GM12878 (cell line): ENCODE measurements around the gene HOMER2.

Source experiments
- CBX3 ChIP-seq: fragments of 200-600 bp; sonication (generic); IDR thresholded peaks from 2 replicates; pipeline ENCODE4 v1.6.1; 2016; ENCODE audit warnings: low read depth, borderline replicate concordance
- EP300 ChIP-seq, 2 experiments: fragments of 150-350 bp in 1 of 2; IDR thresholded peaks; 2 replicates each; pipeline ENCODE4 v1.6.1; 2011 to 2012; ENCODE audit warnings: low read depth in 2 of 2, low read length in 2 of 2, borderline replicate concordance in 1 of 2, improper control_type of control experiment in 1 of 2, inconsistent platforms in 1 of 2; ENCODE audit not compliant: control insufficient read depth in 1 of 2
- ESRRA ChIP-seq: IDR thresholded peaks from 2 replicates; pipeline ENCODE4 v1.6.1; 2012; ENCODE audit warnings: mild to moderate bottlenecking, low read length, improper control_type of control experiment
- NR2C2 ChIP-seq: IDR thresholded peaks from 2 replicates; pipeline ENCODE4 v1.6.1; 2011; ENCODE audit warnings: borderline replicate concordance, low read depth; ENCODE audit not compliant: control insufficient read depth, insufficient read length
- POLR2A ChIP-seq: IDR thresholded peaks from 2 replicates; pipeline ENCODE4 v1.6.1; 2011; ENCODE audit warnings: low read depth, mild to moderate bottlenecking, low read length
- SMAD1 ChIP-seq: fragments of 450-650 bp; IDR thresholded peaks from 2 replicates; pipeline ENCODE4 v1.6.1; 2018; ENCODE audit warnings: mild to moderate bottlenecking, low read depth; ENCODE audit not compliant: partially characterized antibody
- SP1 ChIP-seq: IDR thresholded peaks from one replicate; pipeline ENCODE4 v1.6.1; 2011; ENCODE audit warnings: low read depth, low read length
- ZNF274 ChIP-seq: IDR thresholded peaks from one replicate; pipeline ENCODE4 v1.8.0; 2011; ENCODE audit not compliant: insufficient read length, insufficient read depth
- TF ChIP-seq, protein P1 (sequence below): fragments of 450-650 bp; IDR thresholded peaks from 2 replicates; pipeline ENCODE4 v1.6.1; 2016; ENCODE audit warnings: mild to moderate bottlenecking
- TF ChIP-seq, protein P2 (sequence below): fragments of 450-650 bp; IDR thresholded peaks from 2 replicates; pipeline ENCODE4 v1.6.1; 2018; ENCODE audit warnings: mild to moderate bottlenecking, low read depth, moderate library complexity; ENCODE audit not compliant: partially characterized antibody
- TF ChIP-seq, protein P3 (sequence below), 3 experiments: IDR thresholded peaks in 2 of 3; conservative IDR thresholded peaks in 1 of 3; 2 replicates each; pipeline ENCODE4 v1.5.1; 2011; ENCODE audit warnings: low read depth in 3 of 3, low read length in 3 of 3, mild to moderate bottlenecking in 3 of 3, control low read depth in 2 of 3, moderate library complexity in 2 of 3, inconsistent platforms in 1 of 3, mixed read lengths in 1 of 3; ENCODE audit not compliant: control insufficient read depth in 2 of 3, insufficient read depth in 1 of 3; ENCODE audit errors: extremely low read depth in 1 of 3
- TF ChIP-seq, protein P4 (sequence below): fragments of 450-650 bp; IDR thresholded peaks from 2 replicates; pipeline ENCODE4 v1.6.1; 2017; ENCODE audit warnings: mild to moderate bottlenecking, moderate library complexity
- TF ChIP-seq, protein P5 (sequence below): fragments of 450-650 bp; IDR thresholded peaks from 2 replicates; pipeline ENCODE4 v1.6.1; 2017; ENCODE audit warnings: mild to moderate bottlenecking

DNA sequence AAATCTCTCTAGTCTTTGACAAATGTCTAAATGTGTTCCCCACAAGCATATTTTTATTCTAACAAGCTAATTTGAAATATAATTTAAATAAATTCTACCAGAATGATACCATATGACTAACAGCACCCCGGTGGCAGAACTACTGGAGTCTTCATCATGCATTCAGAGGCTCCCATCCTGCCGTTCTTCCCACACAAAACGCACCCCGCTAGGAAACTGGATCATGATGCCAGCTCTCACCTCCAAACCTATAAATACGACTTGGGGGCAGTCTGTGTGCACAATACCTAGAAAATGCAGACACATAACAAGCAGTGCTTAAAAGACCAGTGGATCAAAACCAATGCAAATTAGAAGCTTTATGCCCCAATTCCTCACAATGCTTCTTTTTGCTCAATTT lies 8.5 kb downstream of the HOMER2 start:
- TF ChIP-seq, protein P1, sequence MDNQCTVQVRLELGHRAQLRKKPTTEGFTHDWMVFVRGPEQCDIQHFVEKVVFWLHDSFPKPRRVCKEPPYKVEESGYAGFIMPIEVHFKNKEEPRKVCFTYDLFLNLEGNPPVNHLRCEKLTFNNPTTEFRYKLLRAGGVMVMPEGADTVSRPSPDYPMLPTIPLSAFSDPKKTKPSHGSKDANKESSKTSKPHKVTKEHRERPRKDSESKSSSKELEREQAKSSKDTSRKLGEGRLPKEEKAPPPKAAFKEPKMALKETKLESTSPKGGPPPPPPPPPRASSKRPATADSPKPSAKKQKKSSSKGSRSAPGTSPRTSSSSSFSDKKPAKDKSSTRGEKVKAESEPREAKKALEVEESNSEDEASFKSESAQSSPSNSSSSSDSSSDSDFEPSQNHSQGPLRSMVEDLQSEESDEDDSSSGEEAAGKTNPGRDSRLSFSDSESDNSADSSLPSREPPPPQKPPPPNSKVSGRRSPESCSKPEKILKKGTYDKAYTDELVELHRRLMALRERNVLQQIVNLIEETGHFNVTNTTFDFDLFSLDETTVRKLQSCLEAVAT = no peak
- TF ChIP-seq POLR2A (no peak), ZNF274 (no peak), ESRRA (no peak), SMAD1 (no peak), SP1 (no peak), CBX3 (no peak), NR2C2 (no peak), EP300 (IDR thresholded peaks at IDR 0.05; ENCODE audit: borderline replicate concordance in 1 of 2, control insufficient read depth in 1 of 2, low read depth in 2 of 2, low read length in 2 of 2) (no peak)
- TF ChIP-seq, protein P2, sequence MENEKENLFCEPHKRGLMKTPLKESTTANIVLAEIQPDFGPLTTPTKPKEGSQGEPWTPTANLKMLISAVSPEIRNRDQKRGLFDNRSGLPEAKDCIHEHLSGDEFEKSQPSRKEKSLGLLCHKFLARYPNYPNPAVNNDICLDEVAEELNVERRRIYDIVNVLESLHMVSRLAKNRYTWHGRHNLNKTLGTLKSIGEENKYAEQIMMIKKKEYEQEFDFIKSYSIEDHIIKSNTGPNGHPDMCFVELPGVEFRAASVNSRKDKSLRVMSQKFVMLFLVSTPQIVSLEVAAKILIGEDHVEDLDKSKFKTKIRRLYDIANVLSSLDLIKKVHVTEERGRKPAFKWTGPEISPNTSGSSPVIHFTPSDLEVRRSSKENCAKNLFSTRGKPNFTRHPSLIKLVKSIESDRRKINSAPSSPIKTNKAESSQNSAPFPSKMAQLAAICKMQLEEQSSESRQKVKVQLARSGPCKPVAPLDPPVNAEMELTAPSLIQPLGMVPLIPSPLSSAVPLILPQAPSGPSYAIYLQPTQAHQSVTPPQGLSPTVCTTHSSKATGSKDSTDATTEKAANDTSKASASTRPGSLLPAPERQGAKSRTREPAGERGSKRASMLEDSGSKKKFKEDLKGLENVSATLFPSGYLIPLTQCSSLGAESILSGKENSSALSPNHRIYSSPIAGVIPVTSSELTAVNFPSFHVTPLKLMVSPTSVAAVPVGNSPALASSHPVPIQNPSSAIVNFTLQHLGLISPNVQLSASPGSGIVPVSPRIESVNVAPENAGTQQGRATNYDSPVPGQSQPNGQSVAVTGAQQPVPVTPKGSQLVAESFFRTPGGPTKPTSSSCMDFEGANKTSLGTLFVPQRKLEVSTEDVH = no peak
- TF ChIP-seq, protein P3, sequence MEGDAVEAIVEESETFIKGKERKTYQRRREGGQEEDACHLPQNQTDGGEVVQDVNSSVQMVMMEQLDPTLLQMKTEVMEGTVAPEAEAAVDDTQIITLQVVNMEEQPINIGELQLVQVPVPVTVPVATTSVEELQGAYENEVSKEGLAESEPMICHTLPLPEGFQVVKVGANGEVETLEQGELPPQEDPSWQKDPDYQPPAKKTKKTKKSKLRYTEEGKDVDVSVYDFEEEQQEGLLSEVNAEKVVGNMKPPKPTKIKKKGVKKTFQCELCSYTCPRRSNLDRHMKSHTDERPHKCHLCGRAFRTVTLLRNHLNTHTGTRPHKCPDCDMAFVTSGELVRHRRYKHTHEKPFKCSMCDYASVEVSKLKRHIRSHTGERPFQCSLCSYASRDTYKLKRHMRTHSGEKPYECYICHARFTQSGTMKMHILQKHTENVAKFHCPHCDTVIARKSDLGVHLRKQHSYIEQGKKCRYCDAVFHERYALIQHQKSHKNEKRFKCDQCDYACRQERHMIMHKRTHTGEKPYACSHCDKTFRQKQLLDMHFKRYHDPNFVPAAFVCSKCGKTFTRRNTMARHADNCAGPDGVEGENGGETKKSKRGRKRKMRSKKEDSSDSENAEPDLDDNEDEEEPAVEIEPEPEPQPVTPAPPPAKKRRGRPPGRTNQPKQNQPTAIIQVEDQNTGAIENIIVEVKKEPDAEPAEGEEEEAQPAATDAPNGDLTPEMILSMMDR (IDR thresholded peaks at IDR 0.05 in 2 of 3, conservative IDR thresholded peaks at IDR 0.05 in 1 of 3; ENCODE audit: control insufficient read depth in 2 of 3, extremely low read depth in 1 of 3, insufficient read depth in 1 of 3, low read depth in 3 of 3, low read length in 3 of 3) = no peak
- TF ChIP-seq, protein P4, sequence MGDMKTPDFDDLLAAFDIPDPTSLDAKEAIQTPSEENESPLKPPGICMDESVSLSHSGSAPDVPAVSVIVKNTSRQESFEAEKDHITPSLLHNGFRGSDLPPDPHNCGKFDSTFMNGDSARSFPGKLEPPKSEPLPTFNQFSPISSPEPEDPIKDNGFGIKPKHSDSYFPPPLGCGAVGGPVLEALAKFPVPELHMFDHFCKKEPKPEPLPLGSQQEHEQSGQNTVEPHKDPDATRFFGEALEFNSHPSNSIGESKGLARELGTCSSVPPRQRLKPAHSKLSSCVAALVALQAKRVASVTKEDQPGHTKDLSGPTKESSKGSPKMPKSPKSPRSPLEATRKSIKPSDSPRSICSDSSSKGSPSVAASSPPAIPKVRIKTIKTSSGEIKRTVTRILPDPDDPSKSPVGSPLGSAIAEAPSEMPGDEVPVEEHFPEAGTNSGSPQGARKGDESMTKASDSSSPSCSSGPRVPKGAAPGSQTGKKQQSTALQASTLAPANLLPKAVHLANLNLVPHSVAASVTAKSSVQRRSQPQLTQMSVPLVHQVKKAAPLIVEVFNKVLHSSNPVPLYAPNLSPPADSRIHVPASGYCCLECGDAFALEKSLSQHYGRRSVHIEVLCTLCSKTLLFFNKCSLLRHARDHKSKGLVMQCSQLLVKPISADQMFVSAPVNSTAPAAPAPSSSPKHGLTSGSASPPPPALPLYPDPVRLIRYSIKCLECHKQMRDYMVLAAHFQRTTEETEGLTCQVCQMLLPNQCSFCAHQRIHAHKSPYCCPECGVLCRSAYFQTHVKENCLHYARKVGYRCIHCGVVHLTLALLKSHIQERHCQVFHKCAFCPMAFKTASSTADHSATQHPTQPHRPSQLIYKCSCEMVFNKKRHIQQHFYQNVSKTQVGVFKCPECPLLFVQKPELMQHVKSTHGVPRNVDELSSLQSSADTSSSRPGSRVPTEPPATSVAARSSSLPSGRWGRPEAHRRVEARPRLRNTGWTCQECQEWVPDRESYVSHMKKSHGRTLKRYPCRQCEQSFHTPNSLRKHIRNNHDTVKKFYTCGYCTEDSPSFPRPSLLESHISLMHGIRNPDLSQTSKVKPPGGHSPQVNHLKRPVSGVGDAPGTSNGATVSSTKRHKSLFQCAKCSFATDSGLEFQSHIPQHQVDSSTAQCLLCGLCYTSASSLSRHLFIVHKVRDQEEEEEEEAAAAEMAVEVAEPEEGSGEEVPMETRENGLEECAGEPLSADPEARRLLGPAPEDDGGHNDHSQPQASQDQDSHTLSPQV = no peak
- TF ChIP-seq, protein P5, sequence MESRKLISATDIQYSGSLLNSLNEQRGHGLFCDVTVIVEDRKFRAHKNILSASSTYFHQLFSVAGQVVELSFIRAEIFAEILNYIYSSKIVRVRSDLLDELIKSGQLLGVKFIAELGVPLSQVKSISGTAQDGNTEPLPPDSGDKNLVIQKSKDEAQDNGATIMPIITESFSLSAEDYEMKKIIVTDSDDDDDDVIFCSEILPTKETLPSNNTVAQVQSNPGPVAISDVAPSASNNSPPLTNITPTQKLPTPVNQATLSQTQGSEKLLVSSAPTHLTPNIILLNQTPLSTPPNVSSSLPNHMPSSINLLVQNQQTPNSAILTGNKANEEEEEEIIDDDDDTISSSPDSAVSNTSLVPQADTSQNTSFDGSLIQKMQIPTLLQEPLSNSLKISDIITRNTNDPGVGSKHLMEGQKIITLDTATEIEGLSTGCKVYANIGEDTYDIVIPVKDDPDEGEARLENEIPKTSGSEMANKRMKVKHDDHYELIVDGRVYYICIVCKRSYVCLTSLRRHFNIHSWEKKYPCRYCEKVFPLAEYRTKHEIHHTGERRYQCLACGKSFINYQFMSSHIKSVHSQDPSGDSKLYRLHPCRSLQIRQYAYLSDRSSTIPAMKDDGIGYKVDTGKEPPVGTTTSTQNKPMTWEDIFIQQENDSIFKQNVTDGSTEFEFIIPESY = no peak
